GM18511 (cell line): Measurements from ENCODE around the gene POLD2.

Experiments used
- ATAC-seq: cut with Tn5 transposase; IDR thresholded peaks from one replicate; pipeline ENCODE4 v1.9.1; 2021; ENCODE audit warnings: mild to moderate bottlenecking, moderate library complexity; ENCODE audit not compliant: unreplicated experiment

Gene POLD2

DNA sequence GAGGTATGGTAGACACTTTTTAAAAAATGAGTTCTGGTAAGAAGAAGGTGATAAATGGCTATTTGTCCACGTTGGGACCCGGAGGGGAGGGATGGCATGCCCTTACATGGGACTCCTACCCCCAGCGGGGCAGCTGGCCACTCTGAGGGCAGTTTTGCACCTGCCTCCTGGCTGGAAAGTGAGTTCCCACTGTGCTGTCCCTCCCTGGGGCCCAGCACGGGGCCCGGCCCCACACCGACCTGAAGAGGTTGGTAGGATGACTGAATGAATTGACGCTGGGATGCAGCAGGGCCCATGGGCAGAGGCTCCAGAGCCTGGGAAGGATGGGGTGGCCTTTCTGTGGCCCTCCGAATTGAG is 19.8 kb downstream of the POLD2 start:
- ATAC-seq: no peak

DNA sequence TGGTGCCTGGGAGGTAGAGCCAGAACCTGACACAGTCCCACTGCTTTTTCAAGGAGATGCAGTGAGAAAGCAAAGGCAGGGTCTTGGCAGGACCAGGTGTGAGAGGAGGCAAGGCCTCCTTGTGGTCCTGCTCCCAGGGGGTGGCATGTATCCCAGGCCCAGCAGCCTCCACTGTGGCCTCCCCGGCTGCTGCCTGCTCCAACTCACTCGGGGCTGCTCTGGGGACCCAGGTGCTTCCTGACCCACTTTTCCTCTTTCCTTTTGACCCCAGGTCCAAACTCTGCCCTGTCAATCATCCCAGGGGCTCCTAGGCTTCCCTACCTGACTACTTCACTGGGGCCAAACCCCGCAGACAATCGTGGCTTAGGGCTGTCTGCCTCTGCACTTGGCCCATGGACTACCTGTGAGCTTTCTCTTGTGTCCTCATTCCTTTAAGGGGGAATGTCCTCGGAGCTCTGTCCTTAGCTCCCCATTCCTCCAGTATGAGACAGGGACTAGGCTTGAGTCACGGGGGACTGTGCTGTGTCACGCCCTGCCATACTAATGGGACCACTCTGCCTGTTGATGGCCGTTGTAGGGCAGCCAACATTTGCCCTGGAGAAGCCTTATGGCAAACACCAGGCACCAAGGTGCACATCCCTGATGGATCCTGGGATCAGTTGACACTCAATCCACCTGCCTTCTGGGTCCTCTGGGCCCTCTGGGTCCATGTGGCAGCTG is 20.3 kb downstream of the POLD2 start:
- no peak for ATAC-seq

DNA sequence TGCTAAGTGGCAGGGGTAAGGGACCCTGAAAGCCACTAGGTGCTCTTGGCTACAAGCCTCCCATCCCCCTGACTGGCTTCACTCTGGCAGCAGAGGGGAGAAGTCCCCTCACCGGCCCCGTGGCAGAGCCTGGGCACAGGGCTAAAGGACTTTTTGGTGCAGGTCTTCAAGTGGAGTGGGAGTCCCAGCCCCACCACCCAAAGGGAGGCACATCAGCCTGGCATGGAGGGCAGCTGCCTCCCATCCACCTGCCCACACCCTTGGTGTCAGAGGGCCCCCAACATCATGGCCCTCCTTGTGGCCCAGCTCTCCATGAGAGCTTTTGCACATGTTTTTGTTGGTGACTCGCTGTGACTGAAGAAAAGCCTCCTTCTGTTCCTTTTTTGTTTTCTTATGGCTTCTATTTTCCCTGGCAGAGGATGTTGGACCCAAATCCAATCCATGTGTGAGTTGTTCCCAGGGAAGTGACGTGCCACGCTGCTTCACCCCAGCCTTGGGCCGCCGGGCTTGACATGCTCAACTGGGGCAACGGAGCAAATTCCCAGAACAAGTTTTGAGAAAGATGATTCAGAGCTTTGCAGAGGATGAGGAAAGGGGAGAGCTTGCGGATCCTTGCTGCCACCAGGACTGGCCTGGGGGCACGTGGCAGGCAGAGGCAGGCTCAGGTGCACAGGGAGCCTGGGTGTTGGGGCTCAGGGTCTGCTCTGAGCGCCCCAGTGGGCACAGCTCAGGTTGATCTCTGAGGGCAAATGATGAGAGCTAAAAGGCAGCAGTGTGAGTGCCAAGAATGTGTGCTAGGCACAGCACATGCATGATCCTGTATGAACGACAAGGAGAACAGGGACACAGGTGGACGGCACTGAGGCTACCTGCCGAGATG is 21.1 kb downstream of the POLD2 start:
- ATAC-seq: no peak

DNA sequence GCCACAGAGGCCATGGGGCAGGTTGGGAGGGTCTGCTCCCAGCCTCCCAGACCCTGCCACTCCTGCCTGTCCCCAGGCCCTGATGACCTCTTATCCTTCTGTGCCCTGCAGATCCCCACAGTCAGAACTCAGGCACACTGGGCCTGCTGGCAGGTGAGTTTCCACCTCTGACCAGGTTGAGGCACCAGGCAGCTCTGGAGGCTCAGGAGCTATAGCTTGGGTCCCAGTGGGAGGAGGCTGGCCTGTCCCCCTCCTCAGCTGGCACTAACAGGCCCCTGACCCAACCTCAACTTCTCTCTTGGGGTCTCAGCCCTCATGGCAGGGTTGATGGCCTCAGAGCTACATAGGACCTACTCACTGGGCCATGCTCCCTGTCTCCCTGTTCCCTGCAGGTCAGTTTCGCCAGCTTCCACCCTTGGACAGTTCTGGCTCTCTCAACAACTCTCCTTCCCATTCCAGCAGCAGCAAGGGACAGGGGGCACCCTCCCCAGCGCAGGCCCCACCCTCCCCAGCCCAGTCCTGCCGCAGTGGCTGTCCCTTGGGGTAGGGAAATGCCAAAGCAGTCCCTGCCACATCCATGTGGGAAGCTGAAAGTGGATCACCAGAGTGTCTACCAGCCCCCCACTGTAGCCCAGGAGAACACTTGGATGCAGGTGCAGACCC is 21.9 kb downstream of the POLD2 start:
- no peak for ATAC-seq

DNA sequence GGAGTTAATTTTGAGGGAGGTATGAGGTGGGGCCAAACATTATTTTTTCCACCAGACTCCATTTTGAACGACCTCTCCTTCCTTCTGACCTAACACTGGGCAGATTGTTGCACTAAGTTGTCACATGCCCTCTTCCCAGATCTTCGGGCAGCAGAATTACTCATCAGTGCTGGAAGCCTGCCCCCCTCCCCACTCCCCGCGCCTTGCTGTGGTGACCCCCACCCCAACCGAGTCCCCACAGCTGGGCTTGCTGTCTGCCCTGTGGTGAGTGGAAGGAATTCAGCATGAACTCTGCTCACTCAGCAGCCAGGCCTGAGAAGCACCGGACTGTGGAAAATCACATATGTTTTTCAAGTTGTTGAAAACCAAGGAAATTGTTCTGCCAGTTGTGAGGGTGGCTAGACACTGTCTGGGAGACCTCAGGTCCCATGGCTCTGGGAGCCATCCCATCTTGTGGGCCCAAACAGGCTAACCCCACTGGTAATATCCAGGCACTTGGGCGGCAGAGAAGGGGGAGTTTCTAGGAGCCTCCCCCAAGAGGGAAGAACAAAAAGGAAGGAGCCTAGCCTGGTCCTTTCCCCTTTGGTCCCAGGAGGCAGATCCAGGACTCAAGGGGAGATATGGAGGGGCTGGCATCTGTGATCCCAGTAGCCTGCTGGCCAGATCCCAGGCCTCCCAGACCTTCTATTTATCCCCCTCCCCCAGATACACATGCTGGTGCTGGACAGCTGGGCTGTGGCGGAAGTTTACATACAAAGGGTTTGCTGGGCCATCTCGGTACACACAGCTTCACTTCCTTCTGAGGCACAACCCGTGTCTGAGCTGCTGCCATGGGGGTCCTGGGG is 22.7 kb downstream of the POLD2 start:
- ATAC-seq: no peak

DNA sequence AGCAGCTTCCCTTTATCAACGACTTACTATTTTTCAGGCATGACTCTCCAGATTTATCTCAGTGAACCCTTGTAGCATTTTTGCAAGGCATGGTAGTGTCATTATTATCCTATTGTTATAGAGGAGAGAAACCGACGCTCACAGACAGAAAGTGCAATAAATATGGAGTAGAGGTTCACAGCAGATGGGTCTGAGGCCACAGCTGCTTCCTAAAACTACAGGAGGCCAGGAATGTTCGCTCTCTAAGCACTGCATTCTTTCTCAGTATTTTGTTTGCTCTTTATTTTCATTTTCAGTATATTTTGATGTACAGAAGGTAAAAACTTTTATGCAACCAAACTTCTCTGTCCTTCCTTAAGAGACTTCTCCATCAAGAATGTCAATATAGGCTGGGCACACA is 23.7 kb downstream of the POLD2 start:
- ATAC-seq: no peak

DNA sequence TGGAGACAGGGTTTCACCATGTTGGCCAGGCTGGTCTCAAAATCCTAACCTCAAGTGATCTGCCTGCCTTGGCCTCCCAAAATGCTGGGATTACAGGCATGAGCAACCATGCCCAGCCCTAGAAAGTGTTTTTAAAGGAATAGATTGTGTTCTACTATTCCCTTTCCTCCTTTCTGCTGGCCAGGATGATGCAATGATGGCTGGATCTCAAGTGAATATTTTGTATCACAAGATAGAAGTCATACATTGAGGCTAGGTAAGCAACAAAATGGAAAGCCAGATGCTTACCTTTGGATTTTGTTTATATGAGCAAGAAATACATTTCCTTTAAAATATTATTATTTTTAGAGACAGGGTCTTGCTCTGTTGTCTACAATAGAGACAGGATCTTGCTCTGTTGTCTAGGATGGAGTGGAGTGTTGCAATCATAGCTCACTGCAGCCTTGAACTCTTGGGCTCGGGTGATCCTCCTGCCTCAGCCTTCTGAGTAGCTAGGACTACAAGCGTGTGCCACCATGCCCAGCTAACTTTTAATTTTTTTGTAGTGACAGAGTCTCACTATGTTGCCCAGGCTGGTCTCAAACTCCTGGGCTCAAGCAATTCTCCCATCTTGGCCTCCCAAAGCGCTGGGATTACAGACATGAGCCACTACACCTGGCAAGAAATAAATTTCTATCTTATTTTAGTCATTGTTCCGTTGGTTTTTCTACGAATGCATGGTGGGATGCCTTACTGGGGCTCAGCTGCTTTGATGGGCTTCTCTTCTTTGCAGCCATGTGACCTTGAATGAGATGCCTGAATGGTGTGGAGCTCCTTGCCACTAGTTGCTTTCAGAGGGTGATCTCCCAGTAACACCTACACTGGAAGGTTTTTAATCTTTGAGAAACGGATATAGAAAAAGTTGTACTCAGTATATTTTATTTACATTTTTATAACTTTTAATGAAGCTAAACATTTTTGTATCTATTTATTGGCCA is 25.0 kb downstream of the POLD2 start:
- no peak for ATAC-seq

DNA sequence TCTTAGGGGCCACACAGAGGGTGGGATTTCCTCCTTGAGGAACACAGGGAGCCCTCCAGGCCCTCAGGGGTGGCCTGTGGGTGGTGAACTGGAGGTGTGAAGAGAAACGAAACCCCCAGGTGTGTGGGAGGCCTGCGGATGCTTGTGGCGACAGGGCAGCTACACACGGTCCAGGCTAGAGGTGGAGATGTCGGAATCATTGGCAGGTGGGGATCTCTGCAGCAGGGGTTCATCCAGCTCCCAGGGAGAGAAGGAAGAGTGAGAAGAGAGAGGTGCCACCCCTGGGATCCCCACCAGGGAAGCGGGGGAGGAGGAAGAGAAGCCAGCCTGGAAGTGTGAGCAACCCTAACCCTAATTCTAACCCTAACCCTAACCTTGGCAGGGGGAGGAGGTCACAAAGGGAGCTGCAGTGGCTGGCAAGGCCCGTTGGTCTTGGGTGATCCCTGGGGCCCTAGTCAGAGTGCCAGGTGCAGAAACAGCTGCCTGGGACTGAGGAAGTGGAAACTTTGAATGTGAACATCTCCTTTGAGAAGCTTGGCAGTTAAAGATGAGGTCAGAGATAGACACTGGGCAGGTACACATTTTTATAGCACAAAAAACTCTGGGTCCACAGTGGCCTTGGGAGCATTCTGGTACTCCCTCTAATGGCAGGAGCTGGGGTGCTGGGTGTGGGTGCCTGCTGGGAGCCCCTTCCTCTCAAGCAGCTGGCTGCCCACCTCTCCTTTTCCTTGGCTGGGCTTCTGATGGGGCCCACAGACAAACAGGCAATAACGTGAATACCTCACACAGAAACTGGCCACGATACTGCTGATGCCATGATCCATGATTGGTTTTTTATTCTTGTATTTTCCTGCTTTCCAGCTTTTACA is 26.1 kb downstream of the POLD2 start:
- ATAC-seq: peak; percentile 87

DNA sequence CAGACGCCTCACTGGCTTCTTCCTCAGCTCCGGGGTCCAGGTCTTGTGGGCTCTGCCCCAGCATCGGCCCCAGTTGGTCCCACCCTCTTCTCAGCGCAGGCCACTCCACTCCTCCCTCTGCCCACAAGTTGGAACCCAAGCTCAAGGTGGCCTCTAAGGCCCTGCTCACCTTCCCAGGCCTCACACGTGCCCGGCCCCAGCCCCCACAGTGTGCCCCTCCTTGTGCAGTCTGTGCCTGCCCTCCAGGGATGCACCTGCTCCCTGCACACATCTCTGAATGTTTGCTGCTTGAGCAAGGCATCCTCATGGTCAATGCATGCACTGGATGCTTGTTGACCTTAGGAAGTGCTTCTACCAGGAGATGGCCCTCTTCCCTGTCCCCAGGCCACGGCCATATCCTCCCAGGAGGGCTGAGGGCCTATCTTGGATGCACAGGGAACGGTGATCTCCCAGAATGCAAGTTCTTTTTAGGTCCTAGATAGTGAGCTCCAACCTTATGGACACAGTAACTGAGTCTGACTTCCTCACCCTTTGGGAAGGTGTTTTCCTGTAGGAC is 26.9 kb downstream of the POLD2 start:
- ATAC-seq: no peak

DNA sequence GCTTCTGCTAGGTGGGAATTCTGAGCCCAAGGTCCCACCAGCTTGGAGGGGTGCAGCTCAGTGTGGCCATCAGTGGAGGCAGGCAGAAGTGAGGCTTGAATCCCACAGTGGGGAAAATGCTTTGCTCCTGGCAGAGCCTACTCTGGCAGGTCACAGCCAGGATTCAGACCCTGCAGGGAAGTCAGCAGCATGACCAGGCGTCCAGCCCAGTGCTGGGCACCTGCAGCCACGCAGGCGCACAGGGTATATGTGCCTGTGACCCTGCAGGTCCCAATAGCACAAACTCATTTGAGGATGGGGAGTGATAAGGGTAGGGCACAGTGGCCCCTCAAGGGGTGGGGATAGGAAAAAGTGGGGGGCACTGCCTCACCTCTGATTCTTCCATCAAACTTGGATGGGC is 27.6 kb downstream of the POLD2 start:
- ATAC-seq: no peak

DNA sequence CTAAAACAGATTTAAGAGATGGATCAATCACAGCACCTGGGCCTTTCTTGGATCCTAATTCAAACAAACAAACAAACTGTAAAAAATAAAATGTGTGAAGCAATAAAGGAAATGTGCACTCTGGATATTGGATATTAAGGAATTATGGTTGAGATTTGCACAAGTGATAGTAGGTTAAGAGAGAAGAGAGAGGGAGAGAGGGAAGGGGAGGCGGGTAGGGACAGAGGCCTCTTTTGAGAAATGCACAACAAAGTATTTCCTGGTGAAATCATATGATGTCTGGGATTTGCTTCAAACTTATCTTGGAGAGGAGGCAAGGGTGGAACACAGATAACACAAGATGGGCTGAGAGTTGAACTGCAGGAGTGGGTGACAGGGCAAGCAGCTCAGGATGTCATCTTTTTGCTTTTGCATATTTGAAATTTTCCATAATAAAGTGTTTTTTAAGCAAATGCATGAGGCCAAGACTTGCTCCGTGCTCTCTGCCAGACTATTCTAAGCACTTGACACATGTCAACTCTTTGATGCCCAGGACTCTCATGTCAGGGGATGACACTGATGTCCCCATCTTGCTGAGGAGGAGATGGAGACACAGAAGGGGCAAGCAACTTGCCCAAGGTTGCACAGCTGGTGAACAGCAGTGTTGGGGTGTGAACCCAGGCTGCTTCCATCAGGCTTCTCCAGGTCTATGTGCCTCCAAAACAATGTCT is 28.3 kb downstream of the POLD2 start:
- ATAC-seq: no peak

DNA sequence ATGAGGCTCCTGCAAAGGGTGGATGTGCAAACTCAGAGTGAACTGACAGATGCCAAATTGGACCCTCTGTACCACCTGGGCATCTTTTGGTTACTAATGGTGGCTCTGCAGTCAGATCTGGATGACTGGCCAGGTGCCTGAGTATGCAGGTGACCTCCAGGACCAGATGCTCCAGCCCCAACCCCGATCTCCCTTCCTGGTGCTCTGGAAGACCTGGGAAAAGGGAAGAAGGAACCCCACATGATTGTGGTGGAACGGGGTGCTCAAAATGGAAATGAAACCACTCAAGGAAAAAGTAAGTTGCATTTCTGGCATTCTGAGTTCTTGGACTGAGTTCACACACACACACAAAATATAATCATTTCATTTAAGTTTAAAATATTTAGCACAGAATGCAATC is 29.0 kb downstream of the POLD2 start:
- ATAC-seq: no peak

DNA sequence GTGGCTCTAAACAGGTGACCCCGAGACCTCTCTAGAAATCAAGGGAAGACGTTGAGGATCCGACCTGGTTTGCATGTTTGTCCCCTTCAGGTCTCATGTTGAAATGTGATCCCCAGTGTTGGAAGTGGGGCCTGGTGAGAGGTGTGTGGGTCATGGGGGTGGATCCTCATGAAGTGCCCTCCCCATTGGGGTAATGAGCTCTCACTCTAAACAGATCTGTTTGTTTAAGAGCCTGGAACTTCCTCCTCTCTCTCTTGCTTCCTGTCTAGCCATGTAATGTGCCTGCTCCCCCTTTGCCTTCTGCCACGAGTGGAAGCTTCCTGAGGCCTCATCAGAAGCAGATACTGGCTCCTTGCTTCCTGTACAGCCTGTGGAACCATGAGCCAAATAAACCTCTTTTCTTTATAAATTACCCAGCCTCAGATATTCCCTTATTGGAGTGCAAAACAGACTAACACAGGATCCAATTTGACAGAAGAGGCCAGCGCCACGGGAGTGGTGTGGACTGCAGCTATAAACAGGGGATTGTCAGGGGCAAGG is 30.2 kb downstream of the POLD2 start:
- ATAC-seq: no peak

DNA sequence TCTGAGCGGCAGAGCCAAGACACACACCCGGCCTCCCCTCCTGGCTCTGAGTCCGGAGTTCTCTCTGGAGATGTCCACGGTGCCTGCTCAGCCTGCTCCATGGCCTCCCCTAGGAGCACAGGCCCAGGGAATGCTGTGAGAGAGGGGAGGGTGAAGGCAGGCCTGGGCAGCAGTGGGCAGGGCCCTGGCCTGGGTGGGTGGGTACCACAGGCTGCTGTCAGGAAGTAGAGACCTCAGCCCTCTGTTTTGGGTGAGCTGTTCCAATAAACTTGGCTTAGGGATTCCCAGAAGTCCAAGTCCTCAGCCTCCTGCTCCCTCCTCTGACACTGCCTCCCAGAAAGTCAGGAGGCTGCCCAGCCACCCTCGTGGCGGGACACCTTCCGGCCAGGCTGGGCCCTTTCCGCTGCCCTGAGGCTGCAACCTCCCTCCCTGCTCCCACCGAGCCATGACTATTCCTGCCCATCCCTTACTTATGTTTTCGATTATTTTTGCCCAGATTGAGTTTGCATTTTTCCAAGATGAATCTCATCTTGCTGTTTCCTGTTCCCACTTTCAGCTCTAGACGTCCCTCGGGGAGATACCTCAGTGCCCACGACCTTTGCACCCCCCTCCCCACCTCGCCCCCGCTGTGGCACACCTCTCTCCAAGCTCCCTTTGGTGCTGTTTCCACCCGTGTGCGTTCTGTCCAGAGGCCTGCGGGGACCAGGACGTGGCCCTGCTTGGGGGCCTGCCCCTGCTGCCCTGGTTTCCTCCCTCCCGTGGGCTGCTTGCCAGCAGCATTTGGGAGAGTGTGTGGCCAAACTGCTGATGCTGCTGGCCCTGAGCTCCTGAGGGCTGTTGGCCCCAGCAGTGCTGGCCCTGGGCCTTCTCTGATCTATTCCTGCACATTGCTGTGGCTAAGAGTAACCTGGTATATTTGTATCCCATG is 35.2 kb downstream of the POLD2 start:
- no peak for ATAC-seq

DNA sequence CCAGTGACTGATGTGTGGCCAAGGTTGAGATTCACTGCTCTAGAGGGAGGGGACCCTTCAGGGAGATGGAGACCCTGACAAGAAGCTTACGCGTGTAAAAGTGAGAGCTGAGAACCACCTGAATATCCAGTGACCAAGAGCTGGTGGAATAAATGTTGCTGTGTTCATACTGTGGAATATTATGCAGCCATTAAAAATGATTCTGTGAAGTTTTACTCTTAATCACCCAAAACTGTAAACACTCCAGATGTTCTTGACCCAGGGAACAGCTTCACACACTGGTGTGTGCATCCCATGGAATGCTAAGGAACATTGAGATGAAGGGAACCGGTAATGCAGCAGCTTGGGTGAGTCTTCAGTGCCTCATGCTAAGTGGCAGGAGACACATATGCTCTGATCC is 36.7 kb downstream of the POLD2 start:
- ATAC-seq: no peak

DNA sequence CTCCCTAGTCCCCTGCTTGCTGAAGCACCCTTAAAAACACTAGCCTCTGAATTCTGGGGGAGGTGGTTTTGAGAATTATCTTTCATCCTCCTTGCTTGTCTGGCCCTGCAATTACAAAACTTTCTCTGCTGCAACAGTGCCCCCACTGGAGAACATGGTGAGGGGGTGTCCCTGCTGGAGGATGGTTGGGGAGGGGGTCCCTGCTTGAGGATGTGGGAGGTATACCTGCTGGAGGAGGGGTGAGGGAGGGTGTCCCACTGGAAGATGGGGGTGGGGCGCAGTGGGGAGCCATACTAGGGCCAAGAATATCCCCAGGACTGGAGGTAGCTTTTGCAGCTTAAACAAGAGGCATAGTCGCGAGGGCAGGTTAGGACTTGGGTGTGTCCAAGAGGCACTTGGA is 37.8 kb downstream of the POLD2 start:
- ATAC-seq: no peak

DNA sequence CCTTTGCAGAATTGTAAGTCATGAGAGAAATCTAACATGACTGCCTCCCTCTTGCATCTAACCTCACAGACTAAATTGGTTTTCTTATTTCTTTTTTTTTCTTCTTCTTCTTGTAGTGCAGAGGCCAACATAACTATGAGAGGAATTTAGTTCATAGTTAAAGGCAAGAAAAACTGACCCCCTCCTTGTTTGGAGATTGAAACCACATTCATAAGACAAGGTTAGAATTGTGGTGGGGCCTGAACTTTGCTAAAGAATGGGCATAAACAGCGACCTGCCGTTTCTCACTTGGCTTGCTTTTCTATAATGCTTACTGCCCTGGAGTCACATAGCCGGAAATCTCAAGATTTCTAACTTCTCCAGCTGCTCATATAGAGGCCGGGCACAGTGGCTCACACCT is 38.6 kb downstream of the POLD2 start:
- ATAC-seq: no peak
